Measurements from ENCODE around the gene RAD9B.

- no peak for TF ChIP-seq CTCF (IDR thresholded peaks at IDR 0.05)
- no peak for TF ChIP-seq EZH2 (IDR thresholded peaks at IDR 0.05)
Measured at GRCh38 chr12:110528277-110528839, 26.2 kb downstream of the RAD9B start.
